Activated CD4-positive, alpha-beta T cell treated with anti-CD3 and anti-CD28 coated beads, Interleukin-2, amount 10 ng/mL, durations not matched to agents 24 days and 14 days (primary cell): ENCODE data around the gene DBN1. TPM values are rescaled to one million over a fixed set of nuclear protein-coding genes. Genes with fewer than 3 reads are reported as not detected.

Experiments
- DNase-seq: peaks from one replicate; pipeline ENCODE4 v3.0.0; 2022
- H3K27ac Mint-ChIP-seq: one replicate; pipeline ENCODE4 v1.8.0; 2022; ENCODE audit warnings: mild to moderate bottlenecking, mixed read lengths
- H3K27me3 Mint-ChIP-seq: one replicate; pipeline ENCODE4 v1.8.0; 2022; ENCODE audit warnings: mixed read lengths
- H3K36me3 Mint-ChIP-seq: one replicate; pipeline ENCODE4 v1.8.0; 2022; ENCODE audit warnings: low read depth, mild to moderate bottlenecking, mixed read lengths
- H3K4me1 Mint-ChIP-seq: one replicate; pipeline ENCODE4 v1.8.0; 2021; ENCODE audit warnings: mixed read lengths
- H3K4me3 Mint-ChIP-seq: one replicate; pipeline ENCODE4 v1.8.0; 2022; ENCODE audit warnings: mild to moderate bottlenecking, moderate library complexity, mixed read lengths
- H3K9me3 Mint-ChIP-seq: one replicate; pipeline ENCODE4 v1.8.0; 2021; ENCODE audit warnings: mixed read lengths
- intact Hi-C: fragments of 100-400 bp; cut with micrococcal nuclease; formaldehyde crosslinking; loops from one replicate; pipeline ENCODE4 v1.15.1; 2023
- total RNA-seq: library from RNA; stranded (reverse); gene quantifications from 2 replicates; pipeline ENCODE4 v1.2.3, GENCODE V29; 2022

DBN1 gene
- total RNA-seq, 1 donor from 2014 or later, result 23.5 TPM

DNA sequence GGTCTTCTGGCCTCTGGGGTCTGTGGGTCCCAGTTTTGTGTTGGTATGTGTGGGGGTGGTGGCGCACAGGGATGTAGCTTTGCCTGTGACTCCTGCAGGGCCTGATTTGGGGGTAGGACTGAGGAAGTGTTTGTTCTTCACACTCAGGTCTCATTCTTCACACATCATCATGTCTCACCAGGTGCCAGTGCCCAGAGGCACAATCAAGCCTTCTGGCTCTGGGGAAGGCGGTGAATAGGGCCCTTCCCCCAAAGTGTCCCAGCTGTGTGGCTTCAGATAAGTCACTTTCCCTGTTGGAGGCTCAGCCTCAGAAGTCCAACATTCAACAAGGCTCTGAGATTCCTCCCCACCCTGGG lies 5.1 kb downstream of the DBN1 start:
- Mint-ChIP-seq H3K4me1 (peaks cover 5% of the 10 kb centered on the region), H3K9me3 (no peaks in the 10 kb centered on the region), H3K27ac (no peak overlapping the region), H3K36me3 (peaks cover 4% of the 10 kb centered on the region), H3K4me3 (no peak overlapping the region), H3K27me3 (no peaks in the 10 kb centered on the region)
- intact Hi-C loops, result no loop called here
- DNase-seq, result no peak

DNA sequence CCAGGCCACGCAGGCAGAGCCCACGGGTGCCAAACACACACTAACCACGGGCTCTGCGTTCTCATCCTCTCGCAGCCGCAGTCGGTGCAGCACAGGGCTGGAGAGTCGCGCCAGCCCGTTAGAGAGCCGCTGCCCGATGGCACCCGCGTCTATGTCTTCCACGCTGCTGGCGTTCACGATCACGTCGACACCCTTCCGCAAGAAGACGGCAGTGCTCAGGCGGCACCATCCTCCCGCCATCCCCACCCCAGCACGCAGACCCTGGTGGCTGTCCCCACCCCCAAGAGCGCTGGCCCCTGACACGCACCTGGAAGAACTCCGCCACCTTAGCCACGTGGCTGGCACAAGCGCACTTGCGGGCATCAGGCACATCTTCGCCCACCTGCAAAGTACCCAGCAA lies 6.0 kb downstream of the DBN1 start:
- Mint-ChIP-seq H3K36me3 (peaks cover 4% of the 10 kb centered on the region), H3K4me1 (peaks cover 8% of the 10 kb centered on the region), H3K4me3 (no peak overlapping the region), H3K27ac (no peak overlapping the region), H3K9me3 (no peaks in the 10 kb centered on the region), H3K27me3 (no peaks in the 10 kb centered on the region)
- no peak for DNase-seq
- intact Hi-C loops, result no loop called here

DNA sequence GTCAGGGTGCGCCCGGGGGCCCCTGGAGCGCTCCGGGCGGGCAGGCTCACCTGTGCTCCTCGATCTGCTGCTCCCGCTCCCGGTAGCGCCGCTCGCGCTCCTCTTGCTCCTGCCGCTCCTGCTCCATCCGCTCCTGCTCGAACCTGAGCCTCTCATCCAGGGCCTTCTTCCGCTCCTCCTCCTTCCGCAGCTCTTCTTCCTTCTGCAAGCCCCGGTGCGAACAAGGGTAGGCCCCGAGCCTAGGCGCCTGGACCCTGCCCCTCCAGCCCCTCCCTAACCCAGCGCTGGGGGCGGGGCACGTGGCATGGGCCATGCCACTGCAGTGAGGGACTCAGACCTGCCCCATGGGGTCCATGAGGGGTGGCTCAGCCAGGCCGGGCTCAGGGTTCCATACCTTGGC lies 6.6 kb downstream of the DBN1 start:
- H3K9me3 Mint-ChIP-seq, result no peaks in the 10 kb centered on the region
- no peaks in the 10 kb centered on the region for H3K27me3 Mint-ChIP-seq
- DNase-seq, result no peak
- peaks cover 13% of the 10 kb centered on the region for H3K4me1 Mint-ChIP-seq
- no peak overlapping the region for H3K4me3 Mint-ChIP-seq
- intact Hi-C loops, result no loop called here
- peaks cover 4% of the 10 kb centered on the region for H3K36me3 Mint-ChIP-seq
- no peak overlapping the region for H3K27ac Mint-ChIP-seq

- peaks cover 4% of the 10 kb centered on the region for H3K36me3 Mint-ChIP-seq
- no peaks in the 10 kb centered on the region for H3K9me3 Mint-ChIP-seq
- H3K4me1 Mint-ChIP-seq, result peaks cover 13% of the 10 kb centered on the region
- intact Hi-C loops, result no loop called here
- H3K27ac Mint-ChIP-seq, result no peak overlapping the region
- DNase-seq, result no peak
- H3K27me3 Mint-ChIP-seq, result no peaks in the 10 kb centered on the region
- H3K4me3 Mint-ChIP-seq, result no peak overlapping the region
These were observed 8.4 kb downstream of the DBN1 start for GRCh38 chr5:177465044-177465443.

DNA sequence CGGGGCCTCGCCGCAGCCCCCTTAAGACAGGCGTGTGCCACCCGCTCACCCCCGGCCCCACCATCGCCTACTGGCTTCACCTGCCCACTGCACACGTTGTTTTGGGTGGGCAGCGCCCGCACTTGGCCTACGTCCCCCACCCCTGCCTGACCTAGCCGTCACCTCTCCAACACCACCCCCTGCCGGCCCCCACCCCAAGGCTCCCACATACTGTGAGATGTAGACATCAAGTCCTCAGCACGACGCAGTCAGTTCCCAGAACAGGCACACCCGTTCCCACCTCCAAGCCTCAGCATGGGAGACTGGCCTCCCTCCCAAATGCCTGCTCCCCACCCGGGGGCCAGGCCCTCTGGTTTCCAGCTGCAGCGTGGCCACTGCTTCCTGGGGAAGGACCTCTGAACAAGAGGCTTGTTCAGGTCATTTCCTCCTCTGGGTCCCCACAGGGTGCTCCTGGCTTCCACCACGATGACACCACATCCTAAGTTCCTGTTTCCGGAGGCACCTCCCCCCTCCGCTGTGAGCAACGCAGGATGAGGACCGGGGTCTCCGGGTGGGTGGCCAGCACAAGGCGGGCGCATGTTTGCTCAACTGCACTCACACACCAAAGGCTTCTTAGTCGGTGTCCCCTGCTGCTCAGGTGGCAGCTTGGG lies 11.3 kb downstream of the DBN1 start:
- Mint-ChIP-seq H3K27me3 (no peaks in the 10 kb centered on the region), H3K36me3 (peaks cover 6% of the 10 kb centered on the region), H3K9me3 (no peaks in the 10 kb centered on the region), H3K4me3 (peak overlapping the region; percentile 57), H3K27ac (peak overlapping the region; percentile 37), H3K4me1 (peaks cover 15% of the 10 kb centered on the region)
- intact Hi-C loops, result no loop called here
- no peak for DNase-seq

- peaks cover 2% of the 10 kb centered on the region for H3K36me3 Mint-ChIP-seq
- intact Hi-C loops, result loop anchor here (10.0 kb wide), 1 partner anchor 345 kb away; no protein-coding TSS in a partner anchor
- peaks cover 19% of the 10 kb centered on the region for H3K4me1 Mint-ChIP-seq
- no peak for DNase-seq
- no peaks in the 10 kb centered on the region for H3K9me3 Mint-ChIP-seq
- H3K4me3 Mint-ChIP-seq, result no peak overlapping the region
- H3K27me3 Mint-ChIP-seq, result no peaks in the 10 kb centered on the region
- H3K27ac Mint-ChIP-seq, result no peak overlapping the region
These were observed 13.4 kb downstream of the DBN1 start for GRCh38 chr5:177459819-177460628.

DNA sequence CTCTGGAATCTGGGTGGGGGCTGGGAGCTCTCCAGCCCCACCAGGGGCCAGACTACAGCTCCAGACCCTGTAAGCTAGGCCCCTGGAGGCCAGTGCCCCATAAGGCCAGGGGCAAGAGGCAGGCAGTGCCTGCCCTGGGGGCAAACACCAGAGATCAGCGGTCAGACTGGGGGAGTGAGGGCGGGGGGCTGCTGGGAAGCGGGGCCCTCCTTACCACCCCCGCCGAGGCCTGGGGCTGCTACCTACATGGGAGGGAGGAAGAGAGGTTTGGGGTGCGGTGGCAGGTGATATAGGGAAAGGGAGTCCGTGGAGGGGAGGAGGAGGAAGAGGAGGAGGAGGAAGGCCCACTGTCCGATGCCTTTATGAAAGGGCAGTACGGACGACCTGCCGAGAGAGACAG lies 14.1 kb downstream of the DBN1 start:
- no peaks in the 10 kb centered on the region for H3K9me3 Mint-ChIP-seq
- no peaks in the 10 kb centered on the region for H3K27me3 Mint-ChIP-seq
- peaks cover 2% of the 10 kb centered on the region for H3K36me3 Mint-ChIP-seq
- no peak for DNase-seq
- intact Hi-C loops, result loop anchor here (10.0 kb wide), 1 partner anchor 345 kb away; no protein-coding TSS in a partner anchor
- H3K27ac Mint-ChIP-seq, result no peak overlapping the region
- peaks cover 19% of the 10 kb centered on the region for H3K4me1 Mint-ChIP-seq
- no peak overlapping the region for H3K4me3 Mint-ChIP-seq

- Mint-ChIP-seq H3K27ac (no peak overlapping the region), H3K27me3 (peaks cover under 1% of the 10 kb centered on the region), H3K9me3 (no peaks in the 10 kb centered on the region), H3K36me3 (peaks cover 2% of the 10 kb centered on the region), H3K4me3 (no peak overlapping the region), H3K4me1 (peaks cover 20% of the 10 kb centered on the region)
- intact Hi-C loops, result loop anchor here (10.0 kb wide), 1 partner anchor 344 kb away; no protein-coding TSS in a partner anchor
- no peak for DNase-seq
These were observed 14.5 kb downstream of the DBN1 start for GRCh38 chr5:177458912-177459350.

- DNase-seq, result no peak
- H3K27ac Mint-ChIP-seq, result no peak overlapping the region
- H3K4me1 Mint-ChIP-seq, result peaks cover 23% of the 10 kb centered on the region
- no peak overlapping the region for H3K4me3 Mint-ChIP-seq
- H3K9me3 Mint-ChIP-seq, result no peaks in the 10 kb centered on the region
- peaks cover 8% of the 10 kb centered on the region for H3K27me3 Mint-ChIP-seq
- peaks cover 2% of the 10 kb centered on the region for H3K36me3 Mint-ChIP-seq
- intact Hi-C loops, result loop anchor here (2.0 to 10.0 kb wide), 2 partner anchors 15 to 343 kb away; partner anchors contain the start of gene DBN1
These were observed 15.4 kb downstream of the DBN1 start for GRCh38 chr5:177457852-177458681.

- Mint-ChIP-seq H3K27me3 (peaks cover 14% of the 10 kb centered on the region), H3K9me3 (no peaks in the 10 kb centered on the region), H3K4me1 (peaks cover 19% of the 10 kb centered on the region), H3K4me3 (peak overlapping the region; percentile 38), H3K36me3 (peaks cover 2% of the 10 kb centered on the region), H3K27ac (no peak overlapping the region)
- DNase-seq, result peak; percentile 89
- intact Hi-C loops, result loop anchor here (1.0 to 10.0 kb wide), 4 partner anchors 16 to 342 kb away; partner anchors contain the start of gene DBN1
These were observed 16.2 kb downstream of the DBN1 start for GRCh38 chr5:177456976-177457851.

DNA sequence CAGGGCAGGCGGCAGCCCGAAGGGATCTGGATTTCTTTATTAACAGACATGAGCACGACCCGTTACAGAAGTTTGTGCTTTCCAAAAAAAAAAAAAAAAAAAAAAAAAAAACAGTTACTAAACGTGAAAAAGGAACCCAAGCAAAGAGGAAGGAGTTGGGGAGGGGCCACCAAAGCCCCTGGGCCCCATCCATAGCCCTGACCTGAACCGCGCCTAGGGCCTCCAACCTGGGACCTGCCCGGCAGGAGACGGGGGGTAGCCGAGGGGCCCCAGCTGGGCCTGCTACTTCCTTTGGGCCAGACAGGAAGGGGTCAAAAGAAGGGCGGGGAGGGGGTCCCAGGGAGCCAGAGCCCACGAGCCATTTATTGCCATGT lies 16.9 kb downstream of the DBN1 start:
- Mint-ChIP-seq H3K4me3 (peak overlapping the region; percentile 85), H3K9me3 (no peaks in the 10 kb centered on the region), H3K27ac (peak overlapping the region; percentile 41), H3K36me3 (peaks cover 2% of the 10 kb centered on the region), H3K27me3 (peaks cover 18% of the 10 kb centered on the region), H3K4me1 (peaks cover 13% of the 10 kb centered on the region)
- intact Hi-C loops, result loop anchor here (1.0 to 10.0 kb wide), 4 partner anchors 16 to 342 kb away; partner anchors contain the start of gene DBN1
- DNase-seq, result no peak

DNA sequence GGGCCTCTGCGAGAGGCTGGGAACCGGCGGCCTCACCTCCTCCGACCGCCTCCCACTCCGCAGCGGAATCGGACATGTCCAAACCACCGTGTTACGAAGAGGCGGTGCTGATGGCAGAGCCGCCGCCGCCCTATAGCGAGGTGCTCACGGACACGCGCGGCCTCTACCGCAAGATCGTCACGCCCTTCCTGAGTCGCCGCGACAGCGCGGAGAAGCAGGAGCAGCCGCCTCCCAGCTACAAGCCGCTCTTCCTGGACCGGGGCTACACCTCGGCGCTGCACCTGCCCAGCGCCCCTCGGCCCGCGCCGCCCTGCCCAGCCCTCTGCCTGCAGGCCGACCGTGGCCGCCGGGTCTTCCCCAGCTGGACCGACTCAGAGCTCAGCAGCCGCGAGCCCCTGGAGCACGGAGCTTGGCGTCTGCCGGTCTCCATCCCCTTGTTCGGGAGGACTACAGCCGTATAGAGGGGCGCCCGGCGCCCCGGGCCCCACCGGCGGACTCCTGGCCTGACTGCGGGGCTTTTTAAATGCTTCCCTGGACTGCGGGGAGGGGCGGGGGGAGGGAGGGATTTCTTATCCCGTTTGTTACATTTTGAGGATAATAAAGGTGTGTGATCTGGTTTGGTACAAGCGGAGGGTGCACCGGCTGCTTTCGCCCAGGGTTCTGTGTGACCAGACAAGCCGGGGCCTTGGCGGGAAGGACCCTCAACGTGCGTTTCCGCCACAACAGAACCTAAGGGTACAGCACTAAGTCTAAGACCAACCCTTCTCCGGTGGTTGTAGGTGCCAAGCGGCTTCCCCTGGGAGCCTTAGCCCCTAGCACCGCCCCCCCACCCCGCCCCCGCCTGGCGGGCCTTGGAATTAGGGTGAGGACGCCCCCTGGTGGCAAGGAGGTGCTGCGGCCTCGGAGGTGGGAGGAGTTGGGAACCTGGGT lies 17.5 kb downstream of the DBN1 start:
- DNase-seq, result peak; percentile 96
- intact Hi-C loops, result loop anchor here (1.0 to 10.0 kb wide), 8 partner anchors 9 to 341 kb away; partner anchors contain the start of genes DBN1, GRK6 and PDLIM7
- no peaks in the 10 kb centered on the region for H3K9me3 Mint-ChIP-seq
- peaks cover 18% of the 10 kb centered on the region for H3K27me3 Mint-ChIP-seq
- H3K27ac Mint-ChIP-seq, result peak overlapping the region; percentile 83
- H3K4me1 Mint-ChIP-seq, result peaks cover 10% of the 10 kb centered on the region
- peaks cover 2% of the 10 kb centered on the region for H3K36me3 Mint-ChIP-seq
- peak overlapping the region; percentile 85 for H3K4me3 Mint-ChIP-seq
